Measurements from ENCODE around the gene FAM124B. TPM values are rescaled to one million over a fixed set of nuclear protein-coding genes. Genes with fewer than 3 reads are reported as not detected.

FAM124B gene
- total RNA-seq, 3 donors from 2014 or later, result 2.6 to 7.9 (median 3.5) TPM

GRCh38 chr2:224350703-224351102 lies 51.2 kb downstream of the FAM124B start:
- Histone ChIP-seq H3K36me3 (no peaks in the 10 kb centered on the region), H3K4me3 (no peak overlapping the region), H3K9me3 (no peaks in the 10 kb centered on the region), H3K27ac (no peak overlapping the region), H3K4me1 (no peaks in the 10 kb centered on the region), H3K27me3 (no peaks in the 10 kb centered on the region)
- TF ChIP-seq CTCF (IDR thresholded peaks at IDR 0.05), result no peak
- intact Hi-C loops (cut with DNase I; ENCODE audit: low total_unique reads), result no loop called here
- no peak for DNase-seq (ENCODE audit: low spot score in 2 of 2)

- Histone ChIP-seq H3K36me3 (no peaks in the 10 kb centered on the region), H3K4me1 (no peaks in the 10 kb centered on the region), H3K27me3 (no peaks in the 10 kb centered on the region), H3K9me3 (peaks cover 0 to 5% of the 10 kb centered on the region in 2 donors), H3K4me3 (no peak overlapping the region), H3K27ac (no peak overlapping the region)
- TF ChIP-seq POLR2A (IDR thresholded peaks at IDR 0.05) (no peak), POLR2AphosphoS5 (IDR thresholded peaks at IDR 0.05) (no peak), CTCF (IDR thresholded peaks at IDR 0.05) (no peak)
- DNase-seq (ENCODE audit: low spot score in 2 of 2), result no peak
- intact Hi-C loops (cut with DNase I; ENCODE audit: low total_unique reads), result no loop called here
Observed at GRCh38 chr2:224349396-224349795, 52.5 kb downstream of the FAM124B start.

GRCh38 chr2:224347176-224348051 lies 54.5 kb downstream of the FAM124B start:
- no peaks in the 10 kb centered on the region for H3K36me3 ChIP-seq
- H3K27me3 ChIP-seq, result no peaks in the 10 kb centered on the region
- peaks cover 0 to 5% of the 10 kb centered on the region in 2 donors for H3K9me3 ChIP-seq
- H3K4me1 ChIP-seq, result no peaks in the 10 kb centered on the region
- TF ChIP-seq CTCF (IDR thresholded peaks at IDR 0.05) (no peak), POLR2A (IDR thresholded peaks at IDR 0.05) (no peak), POLR2AphosphoS5 (IDR thresholded peaks at IDR 0.05) (no peak)
- H3K4me3 ChIP-seq, result no peak overlapping the region
- no peak overlapping the region for H3K27ac ChIP-seq
- DNase-seq (ENCODE audit: low spot score in 2 of 2), result no peak
- intact Hi-C loops (cut with DNase I; ENCODE audit: low total_unique reads), result no loop called here

GRCh38 chr2:224345492-224345891 lies 56.4 kb downstream of the FAM124B start:
- TF ChIP-seq POLR2A (IDR thresholded peaks at IDR 0.05), result no peak
- TF ChIP-seq CTCF (IDR thresholded peaks at IDR 0.05), result no peak
- TF ChIP-seq POLR2AphosphoS5 (IDR thresholded peaks at IDR 0.05), result no peak
- intact Hi-C loops (cut with DNase I; ENCODE audit: low total_unique reads), result no loop called here

GRCh38 chr2:224343226-224343625 lies 58.7 kb downstream of the FAM124B start:
- intact Hi-C loops (cut with DNase I; ENCODE audit: low total_unique reads), result no loop called here
- Histone ChIP-seq H3K36me3 (no peaks in the 10 kb centered on the region), H3K27ac (no peak overlapping the region), H3K4me1 (no peaks in the 10 kb centered on the region), H3K27me3 (no peaks in the 10 kb centered on the region), H3K4me3 (no peak overlapping the region), H3K9me3 (peaks cover 0 to 5% of the 10 kb centered on the region in 2 donors)
- no peak for DNase-seq (ENCODE audit: low spot score in 2 of 2)
- TF ChIP-seq CTCF (IDR thresholded peaks at IDR 0.05), result no peak
- TF ChIP-seq POLR2AphosphoS5 (IDR thresholded peaks at IDR 0.05), result no peak
- TF ChIP-seq POLR2A (IDR thresholded peaks at IDR 0.05), result no peak

More at GRCh38 chr2:224345492-224345891, 56.4 kb downstream of the FAM124B start:
- DNase-seq (ENCODE audit: low spot score in 2 of 2), result no peak
- H3K4me1 ChIP-seq, result no peaks in the 10 kb centered on the region
- H3K27ac ChIP-seq, result no peak overlapping the region
- no peak overlapping the region for H3K4me3 ChIP-seq
- no peaks in the 10 kb centered on the region for H3K36me3 ChIP-seq
- H3K9me3 ChIP-seq, result peaks cover 0 to 5% of the 10 kb centered on the region in 2 donors
- H3K27me3 ChIP-seq, result no peaks in the 10 kb centered on the region

All from breast epithelium (tissue), 4 donors.